Neural progenitor cell (in vitro differentiated cells): ENCODE results near the gene RBM39. TPM values are rescaled to one million over a fixed set of nuclear protein-coding genes. Genes with fewer than 3 reads are reported as not detected.
A peak's percentile ranks its signal among the peaks of the same experiment; 100 is the strongest.

Source experiments
- DNase-seq: peaks from one replicate; pipeline ENCODE4 v3.0.0-alpha.2; 2016; ENCODE audit warnings: low spot score
- H2AFZ ChIP-seq: fragments of 200-600 bp; sonication (generic); replicated peaks from 2 replicates; pipeline ENCODE4 v1.6.1; 2016; ENCODE audit warnings: antibody characterized with exemption
- H3F3A ChIP-seq: fragments of 200-600 bp; sonication (generic); 2 replicates; pipeline ENCODE4 v1.6.1; 2016; ENCODE audit warnings: antibody characterized with exemption, low read depth
- H3K27ac ChIP-seq: fragments of 200-600 bp; sonication (generic); 2 replicates; pipeline ENCODE4 v1.5.1; 2016; ENCODE audit warnings: mild to moderate bottlenecking
- H3K27me3 ChIP-seq: fragments of 200-600 bp; sonication (generic); 2 replicates; pipeline ENCODE4 v1.6.1; 2016; ENCODE audit warnings: mild to moderate bottlenecking, moderate library complexity
- H3K36me3 ChIP-seq: fragments of 200-600 bp; sonication (generic); 2 replicates; pipeline ENCODE4 v1.5.1; 2016
- H3K4me1 ChIP-seq: fragments of 200-600 bp; sonication (generic); 2 replicates; pipeline ENCODE4 v1.6.1; 2016; ENCODE audit warnings: mixed run types
- H3K4me2 ChIP-seq: fragments of 200-600 bp; sonication (generic); 2 replicates; pipeline ENCODE4 v1.6.1; 2016
- H3K4me3 ChIP-seq: fragments of 200-600 bp; sonication (generic); 2 replicates; pipeline ENCODE4 v1.5.1; 2016
- H3K79me2 ChIP-seq: fragments of 200-600 bp; sonication (generic); 2 replicates; pipeline ENCODE4 v1.6.1; 2016; ENCODE audit warnings: low read depth
- H3K9ac ChIP-seq: fragments of 200-600 bp; sonication (generic); 2 replicates; pipeline ENCODE4 v1.6.1; 2016
- H3K9me3 ChIP-seq: fragments of 200-600 bp; sonication (generic); 2 replicates; pipeline ENCODE4 v1.5.1; 2016; ENCODE audit warnings: low read depth
- H4K20me1 ChIP-seq: fragments of 200-600 bp; sonication (generic); 2 replicates; pipeline ENCODE4 v1.6.1; 2016; ENCODE audit warnings: low read depth
- H3K27ac Mint-ChIP-seq: 3 replicates; pipeline ENCODE4 v1.8.0; 2021; ENCODE audit warnings: mixed read lengths
- H3K27me3 Mint-ChIP-seq: 2 replicates; pipeline ENCODE4 v1.8.0; 2022; ENCODE audit warnings: low read depth, mild to moderate bottlenecking, inconsistent platforms, moderate library complexity, mixed read lengths; ENCODE audit not compliant: insufficient read depth
- H3K36me3 Mint-ChIP-seq: 3 replicates; pipeline ENCODE4 v1.8.0; 2021; ENCODE audit warnings: mixed read lengths
- H3K4me1 Mint-ChIP-seq: 3 replicates; pipeline ENCODE4 v1.8.0; 2021; ENCODE audit warnings: mixed read lengths
- H3K4me3 Mint-ChIP-seq: 3 replicates; pipeline ENCODE4 v1.8.0; 2021; ENCODE audit warnings: mild to moderate bottlenecking, moderate library complexity, mixed read lengths
- H3K9me3 Mint-ChIP-seq: 3 replicates; pipeline ENCODE4 v1.8.0; 2020; ENCODE audit warnings: mixed read lengths
- EZH2 ChIP-seq: fragments of 200-600 bp; sonication (generic); IDR thresholded peaks from 2 replicates; pipeline ENCODE4 v1.6.1; 2017; ENCODE audit warnings: antibody characterized with exemption, mild to moderate bottlenecking, moderate library complexity
- EZH2phosphoT487 ChIP-seq: fragments of 200-600 bp; sonication (generic); IDR thresholded peaks from 2 replicates; pipeline ENCODE4 v1.6.1; 2017; ENCODE audit warnings: antibody characterized with exemption
- total RNA-seq: library from RNA; depleted of rRNA; stranded (reverse); fragments of >200 nt; gene quantifications from 2 replicates; pipeline ENCODE4 v1.2.3, GENCODE V29; 2015; ENCODE audit warnings: low replicate concordance
- TF ChIP-seq, protein P1 (sequence below): fragments of 200-600 bp; sonication (generic); IDR thresholded peaks from 2 replicates; pipeline ENCODE4 v1.5.1; 2017; ENCODE audit warnings: antibody characterized with exemption, mild to moderate bottlenecking

RBM39 gene
- total RNA-seq, 1 donor from 2014 or later, result 555 TPM

DNA sequence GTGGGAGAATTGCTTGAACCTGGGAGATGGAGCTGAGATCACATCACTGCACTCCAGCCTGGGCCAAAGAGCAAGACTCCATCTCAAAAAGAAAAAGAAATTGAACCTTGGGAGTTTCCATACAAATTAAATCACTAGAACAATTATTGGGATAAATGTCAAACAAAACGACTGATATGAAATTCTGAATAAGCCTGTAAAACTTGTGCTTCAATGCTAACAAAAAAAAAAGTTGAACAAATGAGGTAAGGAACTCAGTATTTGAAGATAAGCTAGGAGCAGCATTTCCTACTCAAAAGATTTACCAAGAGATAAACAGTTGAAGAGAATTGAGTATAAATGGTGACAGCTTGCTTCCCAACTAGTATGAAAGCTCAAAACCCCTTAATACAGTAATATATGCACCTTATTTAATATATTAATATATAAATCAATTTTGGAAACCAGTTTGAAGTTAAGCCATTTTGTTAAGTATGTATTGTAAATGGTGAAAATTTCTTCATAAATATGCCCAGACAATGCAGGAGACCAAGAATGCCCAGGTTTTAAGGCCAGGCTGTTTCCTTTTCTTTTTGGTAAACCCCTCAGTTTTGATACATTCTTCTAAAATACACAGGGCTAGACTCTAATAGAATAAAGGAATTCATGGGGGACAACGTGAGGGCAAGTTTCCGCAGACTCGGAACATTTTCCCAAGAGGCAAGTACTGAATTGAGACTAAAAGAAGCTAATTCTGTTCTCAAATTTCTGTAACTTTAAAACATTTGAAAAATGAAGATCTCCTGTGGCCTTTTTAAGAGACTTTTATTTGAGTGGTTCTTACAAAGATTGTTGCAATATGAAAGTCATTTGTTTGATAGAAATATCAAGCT, 39.0 kb downstream of the RBM39 start:
- Mint-ChIP-seq H3K36me3 (peaks cover 17% of the 10 kb centered on the region), H3K27me3 (peaks cover 6% of the 10 kb centered on the region), H3K9me3 (no peaks in the 10 kb centered on the region), H3K27ac (no peak overlapping the region), H3K4me1 (peaks cover 11% of the 10 kb centered on the region), H3K4me3 (no peak overlapping the region)
- H3K27me3 ChIP-seq, result no peaks in the 10 kb centered on the region
- no peak for DNase-seq
- TF ChIP-seq, protein P1, sequence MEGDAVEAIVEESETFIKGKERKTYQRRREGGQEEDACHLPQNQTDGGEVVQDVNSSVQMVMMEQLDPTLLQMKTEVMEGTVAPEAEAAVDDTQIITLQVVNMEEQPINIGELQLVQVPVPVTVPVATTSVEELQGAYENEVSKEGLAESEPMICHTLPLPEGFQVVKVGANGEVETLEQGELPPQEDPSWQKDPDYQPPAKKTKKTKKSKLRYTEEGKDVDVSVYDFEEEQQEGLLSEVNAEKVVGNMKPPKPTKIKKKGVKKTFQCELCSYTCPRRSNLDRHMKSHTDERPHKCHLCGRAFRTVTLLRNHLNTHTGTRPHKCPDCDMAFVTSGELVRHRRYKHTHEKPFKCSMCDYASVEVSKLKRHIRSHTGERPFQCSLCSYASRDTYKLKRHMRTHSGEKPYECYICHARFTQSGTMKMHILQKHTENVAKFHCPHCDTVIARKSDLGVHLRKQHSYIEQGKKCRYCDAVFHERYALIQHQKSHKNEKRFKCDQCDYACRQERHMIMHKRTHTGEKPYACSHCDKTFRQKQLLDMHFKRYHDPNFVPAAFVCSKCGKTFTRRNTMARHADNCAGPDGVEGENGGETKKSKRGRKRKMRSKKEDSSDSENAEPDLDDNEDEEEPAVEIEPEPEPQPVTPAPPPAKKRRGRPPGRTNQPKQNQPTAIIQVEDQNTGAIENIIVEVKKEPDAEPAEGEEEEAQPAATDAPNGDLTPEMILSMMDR, result no peak
- no peak for TF ChIP-seq EZH2phosphoT487
- TF ChIP-seq EZH2, result no peak
- peaks cover 100% of the 10 kb centered on the region for H3F3A ChIP-seq
- H4K20me1 ChIP-seq, result peaks cover 56% of the 10 kb centered on the region
- H3K27ac ChIP-seq, result no peak overlapping the region
- H2AFZ ChIP-seq, result no peak overlapping the region
- no peak overlapping the region for H3K4me2 ChIP-seq
- H3K79me2 ChIP-seq, result peaks cover 49% of the 10 kb centered on the region
- no peak overlapping the region for H3K4me3 ChIP-seq
- no peaks in the 10 kb centered on the region for H3K9me3 ChIP-seq
- peaks cover 30% of the 10 kb centered on the region for H3K36me3 ChIP-seq
- H3K9ac ChIP-seq, result no peak overlapping the region
- H3K4me1 ChIP-seq, result peaks cover 10% of the 10 kb centered on the region

DNA sequence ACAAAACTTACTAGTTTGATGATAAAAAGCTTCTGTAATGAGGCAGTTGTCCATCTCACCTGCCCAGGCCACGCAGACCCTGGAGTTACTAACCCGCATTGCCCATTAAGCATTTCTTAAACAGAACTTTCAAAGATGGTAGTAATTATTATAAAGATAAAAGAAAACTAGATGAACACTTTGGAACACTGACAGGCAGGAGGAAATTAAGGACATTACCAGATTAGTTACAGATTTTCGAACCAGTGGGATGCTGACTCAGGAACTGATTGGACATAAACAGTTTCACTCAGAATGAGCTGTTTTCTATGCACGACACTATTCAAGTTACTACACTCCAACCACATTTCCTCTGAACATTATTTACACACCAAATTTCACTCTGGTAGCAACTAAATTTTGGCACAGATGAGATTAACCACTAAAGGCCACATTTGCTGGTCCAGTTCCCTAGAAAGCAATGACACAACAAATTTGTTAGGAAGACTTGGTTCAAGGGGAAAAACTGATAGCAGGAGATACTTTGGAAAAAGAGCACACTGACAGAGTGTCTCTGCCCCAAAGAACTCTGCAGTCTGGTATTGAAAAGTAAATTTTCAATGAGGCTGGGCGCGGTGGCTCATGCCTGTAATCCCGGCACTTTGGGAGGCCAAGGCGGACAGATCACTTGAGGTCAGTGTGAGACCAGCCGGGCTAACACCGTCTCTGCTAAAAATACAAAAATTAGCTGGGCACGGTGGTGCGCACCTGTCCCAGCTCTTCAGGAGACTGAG, 39.8 kb downstream of the RBM39 start:
- no peak overlapping the region for H3K4me3 ChIP-seq
- H3K27ac ChIP-seq, result peak overlapping the region; percentile 39
- no peak overlapping the region for H3K27ac Mint-ChIP-seq
- no peak overlapping the region for H3K9ac ChIP-seq
- no peaks in the 10 kb centered on the region for H3K9me3 Mint-ChIP-seq
- H3F3A ChIP-seq, result peaks cover 96% of the 10 kb centered on the region
- H3K4me2 ChIP-seq, result no peak overlapping the region
- H3K36me3 Mint-ChIP-seq, result peaks cover 17% of the 10 kb centered on the region
- H3K4me1 Mint-ChIP-seq, result peaks cover 20% of the 10 kb centered on the region
- H3K9me3 ChIP-seq, result no peaks in the 10 kb centered on the region
- H3K27me3 ChIP-seq, result no peaks in the 10 kb centered on the region
- H3K4me1 ChIP-seq, result peaks cover 12% of the 10 kb centered on the region
- H2AFZ ChIP-seq, result no peak overlapping the region
- no peak for DNase-seq
- H3K79me2 ChIP-seq, result peaks cover 41% of the 10 kb centered on the region
- H3K27me3 Mint-ChIP-seq, result peaks cover 6% of the 10 kb centered on the region
- H3K36me3 ChIP-seq, result peaks cover 23% of the 10 kb centered on the region
- H4K20me1 ChIP-seq, result peaks cover 50% of the 10 kb centered on the region
- TF ChIP-seq EZH2, result no peak
- TF ChIP-seq, protein P1, result no peak
- TF ChIP-seq EZH2phosphoT487, result no peak
- peak overlapping the region; percentile 23 for H3K4me3 Mint-ChIP-seq

DNA sequence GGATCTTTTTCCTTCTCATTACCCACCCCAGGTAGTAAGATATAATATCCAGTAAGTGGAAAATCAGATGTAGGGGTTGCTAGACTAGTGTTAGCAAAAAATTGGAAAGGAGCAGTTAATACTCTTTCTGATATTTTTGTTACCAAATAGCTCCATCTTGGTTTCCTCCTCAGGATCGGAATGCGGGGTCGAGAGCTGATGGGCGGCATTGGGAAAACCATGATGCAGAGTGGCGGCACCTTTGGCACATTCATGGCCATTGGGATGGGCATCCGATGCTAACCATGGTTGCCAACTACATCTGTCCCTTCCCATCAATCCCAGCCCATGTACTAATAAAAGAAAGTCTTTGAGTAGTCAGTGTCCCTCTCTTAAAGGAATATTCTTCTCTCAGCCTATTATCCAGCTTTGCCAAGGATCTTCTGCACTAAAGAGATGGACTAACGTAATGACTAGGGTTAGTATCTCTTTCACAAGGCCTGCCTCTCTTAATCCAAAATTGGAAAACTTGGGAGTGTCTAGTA, 41.4 kb downstream of the RBM39 start:
- Histone ChIP-seq H3K4me1 (peaks cover 12% of the 10 kb centered on the region), H2AFZ (no peak overlapping the region), H3K27me3 (no peaks in the 10 kb centered on the region), H3K27ac (no peak overlapping the region), H3K4me2 (peak overlapping the region; percentile 96), H3K36me3 (peaks cover 20% of the 10 kb centered on the region), H3F3A (peaks cover 81% of the 10 kb centered on the region), H3K9me3 (no peaks in the 10 kb centered on the region), H3K9ac (peak overlapping the region; percentile 91), H3K79me2 (peaks cover 27% of the 10 kb centered on the region), H4K20me1 (peaks cover 36% of the 10 kb centered on the region), H3K4me3 (peak overlapping the region; percentile 89)
- peaks cover 21% of the 10 kb centered on the region for H3K4me1 Mint-ChIP-seq
- H3K27me3 Mint-ChIP-seq, result peaks cover 6% of the 10 kb centered on the region
- H3K36me3 Mint-ChIP-seq, result peaks cover 11% of the 10 kb centered on the region
- no peak overlapping the region for H3K27ac Mint-ChIP-seq
- H3K9me3 Mint-ChIP-seq, result no peaks in the 10 kb centered on the region
- TF ChIP-seq, protein P1, result no peak
- TF ChIP-seq EZH2 (no peak), EZH2phosphoT487 (no peak)
- no peak for DNase-seq
- H3K4me3 Mint-ChIP-seq, result peak overlapping the region; percentile 92
